Sigmoid colon (tissue), 7 donors: ENCODE measurements around the gene PSMA5. TPM values are rescaled to one million over a fixed set of nuclear protein-coding genes. Genes with fewer than 3 reads are reported as not detected.
A peak's percentile ranks its signal among the peaks of the same experiment; 100 is the strongest.

Experiments
- DNase-seq: peaks from one replicate; pipeline ENCODE4 v3.0.0-alpha.2; 2019
- H3K27ac ChIP-seq, 4 donors: fragments of 200-600 bp; sonication (generic); one replicate each; pipeline ENCODE4 v1.5.1; 2016 to 2019; ENCODE audit warnings: mild to moderate bottlenecking in 1 of 4
- H3K27me3 ChIP-seq, 3 donors: fragments of 200-600 bp; sonication (generic); one replicate each; pipeline ENCODE4 v1.5.1; 2019; ENCODE audit warnings: mild to moderate bottlenecking in 1 of 3
- H3K36me3 ChIP-seq, 4 donors: fragments of 200-600 bp; sonication (generic); one replicate each; pipeline ENCODE4 v1.5.1; 2016 to 2019
- H3K4me1 ChIP-seq, 4 donors: fragments of 200-600 bp; sonication (generic); one replicate each; pipeline ENCODE4 v1.5.1; 2017 to 2019
- H3K4me3 ChIP-seq, 4 donors: fragments of 200-600 bp; sonication (generic); one replicate each; pipeline ENCODE4 v1.5.1; 2017 to 2019; ENCODE audit warnings: mild to moderate bottlenecking in 2 of 4, moderate library complexity in 1 of 4
- H3K9me3 ChIP-seq, 4 donors: fragments of 200-600 bp in 3 of 4; sonication (generic) in 3 of 4; one replicate each; pipeline versions ENCODE4 v1.5.1 to v1.6.1; 2013 to 2019
- CTCF ChIP-seq, 4 experiments: fragments of 450-650 bp in 3 of 4; fragments of 200-600 bp in 1 of 4; IDR thresholded peaks; one replicate each; pipeline ENCODE4 v1.5.1; 2016 to 2019; ENCODE audit warnings: antibody characterized with exemption in 4 of 4, mild to moderate bottlenecking in 3 of 4, moderate library complexity in 2 of 4
- EP300 ChIP-seq, 4 donors: sonication (generic); formaldehyde crosslinking; IDR thresholded peaks; one replicate each; pipeline ENCODE4 v1.6.1; 2017; ENCODE audit warnings: antibody characterized with exemption in 4 of 4
- POLR2A ChIP-seq, 2 donors: fragments of 450-650 bp; IDR thresholded peaks; one replicate each; pipeline ENCODE4 v1.6.1; 2016; ENCODE audit warnings: antibody characterized with exemption in 2 of 2, mild to moderate bottlenecking in 2 of 2, moderate library complexity in 2 of 2
- POLR2AphosphoS5 ChIP-seq, 4 donors: sonication (generic); formaldehyde crosslinking; IDR thresholded peaks; one replicate each; pipeline ENCODE4 v1.6.1; 2017; ENCODE audit warnings: antibody characterized with exemption in 4 of 4
- WGBS, 2 donors: extraction: QIAGEN DNeasy Blood & Tissue Kit; methylation state at CpG; one replicate each; pipeline ENCODE4 v1.1.7; 2013; 5-methylcytosine and 5-hydroxymethylcytosine counted together
- intact Hi-C: fragments of 100-400 bp; cut with DNase I; formaldehyde crosslinking; loops from one replicate; pipeline ENCODE4 v1.15.1; 2023
- polyA plus RNA-seq, 3 donors: library from polyadenylated mRNA; stranded (reverse); fragments of 200-250 nt; gene quantifications; one replicate each; pipeline ENCODE4 v1.2.3, GENCODE V29; 2013
- total RNA-seq, 4 donors: library from RNA; depleted of rRNA; stranded (reverse); fragments of >200 nt; gene quantifications; one replicate each; pipeline ENCODE4 v1.1.0, GENCODE V29; 2016
- donor health status: healthy with polysubstance abuse.
- donor health status: Bipolar disorder and iron deficiency.
- donor health status: healthy.

The PSMA5 gene
- total and polyA plus RNA-seq, 7 donors: 18.8 to 113 (median 57.6) TPM

DNA sequence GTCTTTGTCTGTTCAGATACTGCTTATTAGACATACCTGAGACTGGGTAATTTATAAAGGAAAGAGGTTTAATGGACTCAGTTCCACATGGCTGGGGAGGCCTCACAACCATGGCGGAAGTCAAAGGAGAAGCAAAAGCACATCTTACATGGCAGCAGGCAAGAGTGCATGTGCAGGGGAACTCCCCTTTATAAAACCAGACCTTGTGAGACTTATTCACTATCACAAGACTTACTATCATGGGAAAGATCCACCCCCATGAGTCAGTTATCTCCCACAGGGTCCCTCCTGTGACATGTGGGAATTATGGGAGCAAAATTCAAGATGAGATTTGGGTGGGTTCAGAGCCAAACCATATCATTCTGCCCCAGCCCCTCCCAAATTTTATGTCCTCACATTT is 7.1 kb upstream of the PSMA5 start:
- H3K27me3 ChIP-seq: no peaks in the 10 kb centered on the region
- no peak overlapping the region for H3K27ac ChIP-seq
- H3K9me3 ChIP-seq: no peaks in the 10 kb centered on the region
- no peaks in the 10 kb centered on the region for H3K4me1 ChIP-seq
- intact Hi-C loops: no loop called here
- no peak overlapping the region for H3K4me3 ChIP-seq
- TF ChIP-seq POLR2AphosphoS5 (IDR thresholded peaks at IDR 0.05): no peak
- TF ChIP-seq CTCF (IDR thresholded peaks at IDR 0.05): no peak
- 96 to 98% methylated on average over 1 of the region's 1 CpG for WGBS, 2 donors
- no peaks in the 10 kb centered on the region for H3K36me3 ChIP-seq
- no peak for DNase-seq

DNA sequence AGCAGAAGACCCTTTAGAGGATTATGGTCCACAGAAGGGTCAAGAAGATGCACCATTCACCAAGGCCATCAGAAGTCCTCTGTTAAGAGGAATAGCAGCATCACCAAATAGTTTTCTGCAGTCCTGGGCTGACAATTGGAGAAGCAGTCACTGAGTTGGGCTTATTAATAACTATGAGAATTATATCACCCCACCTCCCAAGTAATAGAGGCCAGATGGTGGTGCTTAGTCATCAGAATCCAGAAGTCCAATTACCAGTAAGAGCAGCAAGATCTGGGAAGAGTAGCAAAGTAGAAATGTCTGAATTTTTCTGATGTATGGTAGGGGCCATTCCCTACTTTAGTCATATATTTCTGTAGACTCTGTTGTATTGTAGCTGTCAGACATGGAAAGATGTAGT is 6.1 kb upstream of the PSMA5 start:
- no peak for DNase-seq
- H3K4me3 ChIP-seq: no peak overlapping the region
- H3K27ac ChIP-seq: no peak overlapping the region
- no peaks in the 10 kb centered on the region for H3K9me3 ChIP-seq
- H3K36me3 ChIP-seq: no peaks in the 10 kb centered on the region
- intact Hi-C loops: no loop called here
- H3K4me1 ChIP-seq: peaks cover 0 to 7% (median 3%) of the 10 kb centered on the region in 4 donors
- TF ChIP-seq POLR2A (IDR thresholded peaks at IDR 0.05) (no peak), POLR2AphosphoS5 (IDR thresholded peaks at IDR 0.05) (no peak)
- no peaks in the 10 kb centered on the region for H3K27me3 ChIP-seq

DNA sequence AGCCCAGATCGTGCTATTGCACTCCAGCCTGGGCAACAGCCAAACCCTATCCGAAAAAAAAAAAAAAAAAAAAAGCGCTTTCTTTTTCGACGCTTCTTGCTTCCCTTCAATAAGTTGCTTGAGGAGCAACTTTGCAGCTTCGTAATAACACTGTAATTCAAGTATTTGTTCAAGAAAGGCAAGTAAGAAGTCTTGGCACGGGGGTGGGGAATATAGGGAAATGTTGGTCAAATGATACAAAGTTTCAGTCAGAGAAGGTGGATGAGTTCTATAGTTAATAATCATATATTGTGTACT is 871 bp upstream of the PSMA5 start:
- Histone ChIP-seq H3K27me3 (no peaks in the 10 kb centered on the region), H3K4me3 (peak overlapping the region; percentile 60 to 99 (median 86)), H3K4me1 (peaks cover 4 to 41% (median 26%) of the 10 kb centered on the region in 4 donors), H3K27ac (peak overlapping the region; percentile 86 to 94 (median 92)), H3K36me3 (no peaks in the 10 kb centered on the region), H3K9me3 (no peaks in the 10 kb centered on the region)
- no peak for DNase-seq
- 2 to 8% methylated on average over 7 of the region's 7 CpGs for WGBS, 2 donors
- intact Hi-C loops: loop anchor here (2.0 to 5.0 kb wide), 3 partner anchors 40 to 106 kb away; partner anchors contain the start of genes ATXN7L2 and SYPL2
- no peak for TF ChIP-seq CTCF (IDR thresholded peaks at IDR 0.05)
- TF ChIP-seq EP300 (IDR thresholded peaks at IDR 0.05): no peak
- TF ChIP-seq POLR2A (IDR thresholded peaks at IDR 0.05): no peak
- TF ChIP-seq POLR2AphosphoS5 (IDR thresholded peaks at IDR 0.05): no peak

DNA sequence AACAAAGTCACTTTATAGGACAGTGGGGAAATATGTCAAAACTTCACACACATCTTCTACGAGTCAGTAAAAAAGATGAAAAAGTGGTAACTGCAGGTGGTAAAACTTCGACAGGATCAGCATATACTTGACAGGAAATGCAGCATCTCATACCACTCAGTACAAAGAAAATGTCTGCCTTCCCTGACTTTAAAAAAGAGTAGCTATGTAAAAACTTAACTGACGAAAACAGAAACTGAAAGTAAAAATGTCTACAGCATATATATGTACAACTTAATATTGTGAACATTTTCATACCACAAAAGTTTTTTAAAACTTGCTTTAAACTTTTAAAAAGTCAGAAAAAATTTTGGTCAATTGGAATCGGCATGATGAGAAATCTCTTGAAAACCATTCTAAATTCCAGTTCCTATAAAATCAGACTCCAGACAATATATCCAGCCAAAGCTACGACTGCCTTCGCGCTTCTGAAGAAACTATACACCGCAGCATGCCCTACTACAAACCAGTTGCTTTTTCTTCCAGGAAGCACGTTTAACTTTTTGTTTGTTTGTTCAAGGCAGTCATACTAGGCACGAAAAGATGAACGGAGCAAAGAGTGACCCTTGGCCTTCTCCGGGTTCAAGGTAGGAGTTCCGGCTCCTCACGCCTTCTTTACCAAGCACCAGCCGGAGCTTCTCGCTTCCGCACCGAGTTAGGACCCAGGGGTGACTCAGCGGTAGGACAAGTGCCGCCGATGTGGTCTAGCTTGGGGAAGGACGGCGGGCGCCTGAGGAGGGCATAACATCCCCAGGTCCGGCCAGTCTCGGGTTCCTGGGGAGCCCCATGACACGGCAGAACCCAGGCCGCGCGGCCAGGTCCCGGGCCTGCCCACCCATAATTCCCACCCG is 612 bp downstream of the PSMA5 start:
- WGBS, 2 donors: 0 to 1% methylated on average over 32 of the region's 32 CpGs
- intact Hi-C loops: loop anchor here (2.0 to 5.0 kb wide), 3 partner anchors 41 to 107 kb away; partner anchors contain the start of genes ATXN7L2 and SYPL2

More for the DNA sequence above, 612 bp downstream of the PSMA5 start:
- DNase-seq: peak; percentile 79
- Histone ChIP-seq H3K36me3 (peaks cover 0 to 12% (median 9%) of the 10 kb centered on the region in 4 donors), H3K27me3 (no peaks in the 10 kb centered on the region), H3K4me3 (peak overlapping the region; percentile 60 to 99 (median 86)), H3K9me3 (no peaks in the 10 kb centered on the region), H3K4me1 (peaks cover 4 to 41% (median 26%) of the 10 kb centered on the region in 4 donors), H3K27ac (peak overlapping the region; percentile 86 to 94 (median 92))
- TF ChIP-seq POLR2AphosphoS5 (IDR thresholded peaks at IDR 0.05) (no peak), POLR2A (IDR thresholded peaks at IDR 0.05) (no peak), CTCF (IDR thresholded peaks at IDR 0.05) (no peak), EP300 (IDR thresholded peaks at IDR 0.05) (no peak)
